Posterior vena cava (tissue), 2 donors: ENCODE data around the gene CLDN6. TPM values are rescaled to one million over a fixed set of nuclear protein-coding genes. Genes with fewer than 3 reads are reported as not detected.

Experiments
- DNase-seq: peaks from one replicate; pipeline ENCODE4 v3.0.0-alpha.2; 2020; ENCODE audit warnings: low spot score
- intact Hi-C, 2 donors: fragments of 100-400 bp; cut with DNase I; formaldehyde crosslinking; loops; one replicate each; pipeline versions ENCODE4 v1.14.1 to v1.14.2; 2022 to 2023
- total RNA-seq, 2 donors: library from RNA; stranded (reverse); fragmentation: NEBNext Ultra II Directional; extraction: Animal tissue kit (Norgen Biotek cat#: 25700); gene quantifications; one replicate each; pipeline ENCODE4 v1.2.1, GENCODE V29; 2021
- donor health status: DM: yes; HTN: yes; CAD: no.
- donor health status: DM: yes; HTN: yes; CAD: no.

CLDN6 gene
- total RNA-seq, 2 donors from 2014 or later = not detected

GRCh38 chr16:2980227-2981176 is 37.5 kb downstream of the CLDN6 start, which contains the start of gene PKMYT1:
Gene PKMYT1 (minus strand): TSS chr16:2980446. CDS start chr16:2979657, 789 bp downstream.
- intact Hi-C loops = no loop called here
- DNase-seq = peak; percentile 97

GRCh38 chr16:2979669-2980226 is 38.2 kb downstream of the CLDN6 start:
- intact Hi-C loops = no loop called here
- DNase-seq = no peak

GRCh38 chr16:2977440-2977839 is 40.5 kb downstream of the CLDN6 start:
- intact Hi-C loops = no loop called here
- no peak for DNase-seq

- no peak for DNase-seq
- intact Hi-C loops = no loop called here
Observed at GRCh38 chr16:2976673-2977072, 41.3 kb downstream of the CLDN6 start.

GRCh38 chr16:2976201-2976600 is 41.8 kb downstream of the CLDN6 start:
- intact Hi-C loops = no loop called here
- DNase-seq = no peak

- no peak for DNase-seq
- intact Hi-C loops = no loop called here
Observed at GRCh38 chr16:2975161-2975795, 42.7 kb downstream of the CLDN6 start.

- no peak for DNase-seq
- intact Hi-C loops = no loop called here
Observed at GRCh38 chr16:2974319-2975056, 43.5 kb downstream of the CLDN6 start.

- intact Hi-C loops = no loop called here
- DNase-seq = no peak
Observed at GRCh38 chr16:2973605-2974318, 44.2 kb downstream of the CLDN6 start.

- intact Hi-C loops = no loop called here
- no peak for DNase-seq
Observed at GRCh38 chr16:2973093-2973492, 44.9 kb downstream of the CLDN6 start.

GRCh38 chr16:2971985-2972784 is 45.8 kb downstream of the CLDN6 start:
- no peak for DNase-seq
- intact Hi-C loops = no loop called here

GRCh38 chr16:2971134-2971984 is 46.6 kb downstream of the CLDN6 start:
- intact Hi-C loops = no loop called here

GRCh38 chr16:2970563-2970962 is 47.4 kb downstream of the CLDN6 start:
- intact Hi-C loops = no loop called here
- DNase-seq = no peak

More at GRCh38 chr16:2971134-2971984, 46.6 kb downstream of the CLDN6 start:
- no peak for DNase-seq

- DNase-seq = no peak
- intact Hi-C loops = no loop called here
Observed at GRCh38 chr16:2969545-2970521, 48.1 kb downstream of the CLDN6 start.

GRCh38 chr16:2968738-2969544 is 49.0 kb downstream of the CLDN6 start, which contains the start of gene PAQR4:
Gene PAQR4 (plus strand): TSS chr16:2969348. CDS start chr16:2969675, 327 bp downstream.
- peak; percentile 96 for DNase-seq
- intact Hi-C loops = no loop called here

GRCh38 chr16:2968368-2968737 is 49.6 kb downstream of the CLDN6 start:
- intact Hi-C loops = no loop called here
- no peak for DNase-seq
